SK-N-SH treated with all-trans-retinoic acid at 6 μM for 48 hours (cell line): ENCODE results near the gene LRRC23.

Source experiments
- ATAC-seq: fragments of 200-7000 bp; cut with Tn5 transposase; 3 replicates; pipeline ENCODE4 v1.9.1; 2020; ENCODE audit warnings: mild to moderate bottlenecking, moderate library complexity
- ARNTL ChIP-seq: fragments of 450-650 bp; formaldehyde crosslinking; IDR thresholded peaks from 2 replicates; pipeline ENCODE4 v1.5.0; 2020; ENCODE audit warnings: low read depth, mild to moderate bottlenecking, moderate library complexity, borderline replicate concordance
- BACH2 ChIP-seq: fragments of 250-450 bp; sonication (Bioruptor Pico); IDR thresholded peaks from 2 replicates; pipeline ENCODE4 v1.9.0; 2021; ENCODE audit warnings: mild to moderate bottlenecking, borderline replicate concordance
- CSDC2 ChIP-seq: fragments of 250-450 bp; sonication (Bioruptor Pico); IDR thresholded peaks from 2 replicates; pipeline ENCODE4 v1.5.0; 2020; ENCODE audit warnings: mild to moderate bottlenecking, moderate library complexity
- CSRNP3 ChIP-seq: fragments of 250-450 bp; sonication (Bioruptor Pico); IDR thresholded peaks from 2 replicates; pipeline ENCODE4 v1.5.1; 2021; ENCODE audit warnings: mild to moderate bottlenecking, moderate library complexity
- ESRRG ChIP-seq: fragments of 250-450 bp; sonication (Bioruptor Pico); IDR thresholded peaks from 2 replicates; pipeline ENCODE4 v1.6.1; 2021; ENCODE audit warnings: mild to moderate bottlenecking
- ISL1 ChIP-seq: fragments of 250-450 bp; sonication (Bioruptor Pico); IDR thresholded peaks from 2 replicates; pipeline ENCODE4 v2.1.2; 2022; ENCODE audit warnings: mild to moderate bottlenecking, moderate library complexity
- OSR1 ChIP-seq: fragments of 250-450 bp; sonication (Bioruptor Pico); IDR thresholded peaks from 2 replicates; pipeline ENCODE4 v1.8.0; 2022; ENCODE audit warnings: moderate library complexity, mild to moderate bottlenecking, inconsistent platforms
- PATZ1 ChIP-seq: fragments of 250-450 bp; sonication (Bioruptor Pico); IDR thresholded peaks from 2 replicates; pipeline ENCODE4 v1.8.0; 2020; ENCODE audit warnings: mild to moderate bottlenecking, moderate library complexity, borderline replicate concordance
- POU6F1 ChIP-seq: fragments of 250-450 bp; sonication (Bioruptor Pico); IDR thresholded peaks from 2 replicates; pipeline ENCODE4 v1.8.0; 2021; ENCODE audit warnings: low read depth, mild to moderate bottlenecking, moderate library complexity, borderline replicate concordance
- PPARA ChIP-seq: fragments of 250-450 bp; sonication (Bioruptor Pico); IDR thresholded peaks from 2 replicates; pipeline ENCODE4 v1.5.0; 2020; ENCODE audit warnings: mild to moderate bottlenecking, borderline replicate concordance
- TCF4 ChIP-seq: fragments of 250-450 bp; sonication (Bioruptor Pico); IDR thresholded peaks from 2 replicates; pipeline ENCODE4 v1.8.0; 2021; ENCODE audit warnings: mild to moderate bottlenecking, moderate library complexity, borderline replicate concordance
- TOX ChIP-seq: fragments of 250-450 bp; sonication (Bioruptor Pico); IDR thresholded peaks from 2 replicates; pipeline ENCODE4 v1.8.0; 2021; ENCODE audit warnings: mild to moderate bottlenecking, moderate library complexity, borderline replicate concordance
- TSHZ2 ChIP-seq: fragments of 250-450 bp; sonication (Bioruptor Pico); IDR thresholded peaks from 2 replicates; pipeline ENCODE4 v1.5.0; 2020; ENCODE audit warnings: mild to moderate bottlenecking, moderate library complexity
- ZFP3 ChIP-seq: fragments of 250-450 bp; sonication (Bioruptor Pico); IDR thresholded peaks from 2 replicates; pipeline ENCODE4 v1.5.0; 2020; ENCODE audit warnings: mild to moderate bottlenecking, moderate library complexity
- ZFP30 ChIP-seq: fragments of 450-650 bp; formaldehyde crosslinking; IDR thresholded peaks from 2 replicates; pipeline ENCODE4 v1.5.0; 2022; ENCODE audit warnings: mild to moderate bottlenecking, moderate library complexity
- ZNF565 ChIP-seq: fragments of 450-650 bp; formaldehyde crosslinking; conservative IDR thresholded peaks from 2 replicates; pipeline ENCODE4 v1.5.0; 2020; ENCODE audit warnings: low read depth, mild to moderate bottlenecking, moderate library complexity
- ZNF70 ChIP-seq: fragments of 450-650 bp; formaldehyde crosslinking; IDR thresholded peaks from 2 replicates; pipeline ENCODE4 v1.5.0; 2020; ENCODE audit warnings: mild to moderate bottlenecking, moderate library complexity
- ZNF8 ChIP-seq: fragments of 450-650 bp; formaldehyde crosslinking; IDR thresholded peaks from 2 replicates; pipeline ENCODE4 v1.5.0; 2020; ENCODE audit warnings: mild to moderate bottlenecking, moderate library complexity

Gene LRRC23

GRCh38 chr12:6943722-6944380 lies 39.2 kb downstream of the LRRC23 start, which contains the start of the genes C12orf57 and RNU7-1 (continued):
- TF ChIP-seq TSHZ2 (CRISPR knock-in tag) (peak; percentile 90), ZFP3 (CRISPR knock-in tag) (peak; percentile 66; the same call in 1 of the 2 replicates), ESRRG (peak; percentile 99), TOX (CRISPR knock-in tag) (peak; percentile 98), ISL1 (CRISPR knock-in tag) (no peak), CSDC2 (peak; percentile 77), ZNF8 (peak; percentile 80), TCF4 (CRISPR knock-in tag) (peak; percentile 79), BACH2 (no peak), CSRNP3 (peak; percentile 99), POU6F1 (CRISPR knock-in tag) (peak; percentile 99), ZNF565 (CRISPR knock-in tag) (peak; percentile 98)

GRCh38 chr12:6944381-6945186 lies 40.0 kb downstream of the LRRC23 start:
- TF ChIP-seq CSRNP3 (no peak), ARNTL (CRISPR knock-in tag) (0 out of 2 replicates have a peak, but pooled peaks have one; percentile 10)
- ATAC-seq = peak; percentile 77

- no peak for TF ChIP-seq ZNF70 (CRISPR knock-in tag)
- TF ChIP-seq ZFP3 (CRISPR knock-in tag) = no peak
- ATAC-seq = no peak
These were observed 41.0 kb downstream of the LRRC23 start for GRCh38 chr12:6945613-6946012.

- no peak for ATAC-seq
- TF ChIP-seq TOX (CRISPR knock-in tag) (no peak), BACH2 (no peak), OSR1 (no peak), PPARA (CRISPR knock-in tag) (no peak), CSRNP3 (no peak), CSDC2 (no peak), ZFP30 (no peak), POU6F1 (CRISPR knock-in tag) (no peak), PATZ1 (CRISPR knock-in tag) (no peak), ARNTL (CRISPR knock-in tag) (no peak), ZNF565 (CRISPR knock-in tag) (no peak)
These were observed 41.7 kb downstream of the LRRC23 start for GRCh38 chr12:6946033-6946919.
